GM21529 (cell line): Measurements from ENCODE around the gene FKBP4.

Source experiments
- ATAC-seq: cut with Tn5 transposase; IDR thresholded peaks from one replicate; pipeline ENCODE4 v1.9.1; 2021; ENCODE audit not compliant: unreplicated experiment

The FKBP4 gene

DNA sequence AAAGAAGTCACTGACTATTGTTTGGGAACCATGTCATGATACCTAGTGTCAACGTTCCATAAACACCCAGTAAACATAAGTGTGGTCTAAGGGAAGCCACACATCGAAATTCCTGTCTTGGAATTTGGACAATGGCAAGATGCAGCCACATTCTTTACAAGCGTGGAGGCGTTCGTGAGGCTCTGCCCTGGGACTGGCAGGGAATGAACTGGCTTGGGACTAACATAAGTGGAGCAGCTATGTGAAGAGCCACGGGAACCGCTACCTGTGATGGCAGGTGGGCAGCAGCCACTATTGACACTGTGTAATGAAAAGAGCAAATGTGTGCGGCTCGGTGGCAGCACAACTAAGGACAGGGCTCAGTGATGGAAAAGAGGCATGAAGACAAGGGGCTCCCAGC lies 50.0 kb downstream of the FKBP4 start:
- ATAC-seq, result no peak

DNA sequence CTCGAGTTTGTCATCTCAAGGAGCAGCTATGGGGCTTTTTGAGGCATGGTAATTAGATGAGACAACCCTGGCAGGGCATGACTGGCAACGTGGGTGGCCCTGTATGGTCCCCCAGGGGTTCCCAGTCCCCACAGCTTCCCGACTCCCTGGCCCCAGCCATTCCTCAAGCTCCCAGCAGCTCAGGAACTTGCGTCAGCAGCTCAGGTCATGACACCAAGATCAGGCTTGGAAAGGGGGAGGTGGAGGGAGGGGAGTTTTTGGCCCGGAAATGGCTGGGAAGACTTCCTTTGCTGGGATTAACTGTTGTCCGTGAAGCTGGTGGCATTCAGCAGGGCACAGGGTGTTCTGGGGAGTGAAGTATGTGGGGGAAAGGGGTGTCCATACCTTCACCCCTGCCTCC lies 50.5 kb downstream of the FKBP4 start:
- no peak for ATAC-seq

DNA sequence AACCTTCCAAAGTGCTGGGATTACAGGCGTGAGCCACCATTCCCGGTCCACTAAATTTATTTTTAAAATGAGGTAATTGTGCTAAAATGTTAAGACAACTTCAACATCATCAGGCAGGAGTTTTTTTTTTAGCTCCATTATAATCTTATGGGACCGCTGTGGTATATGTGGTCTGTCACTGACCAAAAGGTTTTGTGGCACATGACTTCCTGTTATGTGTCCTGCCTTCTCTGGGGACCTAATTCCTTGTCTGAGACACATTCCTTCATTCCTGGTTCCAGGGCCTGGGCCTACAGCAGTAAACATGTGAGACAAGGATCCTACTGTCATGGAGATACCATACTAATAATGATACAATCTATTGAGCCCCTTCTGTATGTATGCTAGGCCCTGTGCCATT lies 57.2 kb downstream of the FKBP4 start:
- no peak for ATAC-seq

DNA sequence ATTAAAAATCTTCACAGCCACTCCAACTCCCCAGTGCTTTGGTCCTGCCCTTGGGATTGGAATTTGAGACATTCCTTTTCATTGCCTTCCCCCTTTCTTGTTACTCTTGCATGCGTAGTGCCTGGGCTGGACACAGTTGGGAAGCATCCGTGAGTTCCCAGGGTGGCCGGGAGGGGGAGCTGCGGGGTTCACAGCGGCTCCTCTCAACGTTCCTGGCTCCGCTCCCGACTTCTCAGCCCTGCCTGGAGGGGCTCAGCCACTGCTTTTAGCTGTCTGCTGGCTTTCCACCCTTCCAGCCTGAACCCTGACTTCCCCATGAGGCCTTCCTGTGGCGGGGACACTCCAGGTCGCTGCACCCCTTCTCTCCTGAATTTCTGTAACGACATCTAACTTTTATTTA lies 58.9 kb downstream of the FKBP4 start:
- no peak for ATAC-seq
